ENCODE results near the gene FADS3. TPM values are rescaled to one million over a fixed set of nuclear protein-coding genes. Genes with fewer than 3 reads are reported as not detected.

Gene FADS3
- total RNA-seq, 1 donor from 2014 or later, result 68.5 TPM

GRCh38 chr11:61895046-61895717 is 3.8 kb upstream of the FADS3 start:
- Histone ChIP-seq H3K36me3 (no peaks in the 10 kb centered on the region), H3K9me3 (no peaks in the 10 kb centered on the region), H3K27ac (no peak overlapping the region), H3K4me1 (peaks cover 7% of the 10 kb centered on the region), H3K4me3 (no peak overlapping the region), H3K27me3 (no peaks in the 10 kb centered on the region)
- no peak for ATAC-seq
- TF ChIP-seq, protein P1, sequence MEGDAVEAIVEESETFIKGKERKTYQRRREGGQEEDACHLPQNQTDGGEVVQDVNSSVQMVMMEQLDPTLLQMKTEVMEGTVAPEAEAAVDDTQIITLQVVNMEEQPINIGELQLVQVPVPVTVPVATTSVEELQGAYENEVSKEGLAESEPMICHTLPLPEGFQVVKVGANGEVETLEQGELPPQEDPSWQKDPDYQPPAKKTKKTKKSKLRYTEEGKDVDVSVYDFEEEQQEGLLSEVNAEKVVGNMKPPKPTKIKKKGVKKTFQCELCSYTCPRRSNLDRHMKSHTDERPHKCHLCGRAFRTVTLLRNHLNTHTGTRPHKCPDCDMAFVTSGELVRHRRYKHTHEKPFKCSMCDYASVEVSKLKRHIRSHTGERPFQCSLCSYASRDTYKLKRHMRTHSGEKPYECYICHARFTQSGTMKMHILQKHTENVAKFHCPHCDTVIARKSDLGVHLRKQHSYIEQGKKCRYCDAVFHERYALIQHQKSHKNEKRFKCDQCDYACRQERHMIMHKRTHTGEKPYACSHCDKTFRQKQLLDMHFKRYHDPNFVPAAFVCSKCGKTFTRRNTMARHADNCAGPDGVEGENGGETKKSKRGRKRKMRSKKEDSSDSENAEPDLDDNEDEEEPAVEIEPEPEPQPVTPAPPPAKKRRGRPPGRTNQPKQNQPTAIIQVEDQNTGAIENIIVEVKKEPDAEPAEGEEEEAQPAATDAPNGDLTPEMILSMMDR (IDR thresholded peaks at IDR 0.05), result no peak
- intact Hi-C loops (cut with DNase I), result loop anchor here (5.0 kb wide), 1 partner anchor 187 kb away; no protein-coding TSS in a partner anchor
- DNase-seq, result no peak

DNA sequence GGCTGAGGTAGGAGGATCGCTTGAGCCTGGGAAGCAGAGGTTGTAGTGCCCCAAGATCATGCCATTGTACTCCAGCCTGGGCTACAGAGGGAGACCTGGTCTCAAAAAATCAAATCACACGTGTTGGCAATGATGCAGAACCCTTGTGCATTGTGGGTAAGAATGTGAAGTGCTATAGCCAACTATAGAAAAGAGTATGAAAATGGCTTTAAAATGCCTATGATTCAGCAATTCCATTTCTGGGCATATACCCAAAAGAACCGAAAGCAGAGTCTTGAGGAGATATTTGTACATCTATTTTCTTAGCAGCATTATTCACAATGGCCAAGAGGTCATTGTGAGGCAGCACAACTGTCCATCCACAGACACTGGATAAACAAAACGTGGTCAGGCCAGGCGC is 2.6 kb upstream of the FADS3 start:
- no peak overlapping the region for H3K27ac ChIP-seq
- H3K4me3 ChIP-seq, result no peak overlapping the region
- ATAC-seq, result no peak
- TF ChIP-seq, protein P1 (IDR thresholded peaks at IDR 0.05), result no peak
- no peaks in the 10 kb centered on the region for H3K36me3 ChIP-seq
- H3K4me1 ChIP-seq, result peaks cover 9% of the 10 kb centered on the region
- intact Hi-C loops (cut with DNase I), result no loop called here
- no peak for DNase-seq
- no peaks in the 10 kb centered on the region for H3K27me3 ChIP-seq
- no peaks in the 10 kb centered on the region for H3K9me3 ChIP-seq

DNA sequence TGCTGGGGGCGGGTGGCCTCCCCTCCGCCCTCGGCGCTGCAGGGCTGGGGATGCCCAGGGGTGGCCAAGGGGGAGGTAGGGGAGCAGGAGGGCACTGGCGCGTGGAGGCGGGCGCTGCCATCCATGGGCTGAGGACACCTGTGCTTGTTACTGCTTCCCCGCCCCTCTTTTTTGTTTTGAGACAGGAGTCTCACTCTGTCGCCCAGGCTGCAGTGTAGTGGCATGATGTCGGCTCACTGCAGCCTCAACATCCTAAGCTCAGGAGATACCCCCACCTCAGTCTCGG is 683 bp upstream of the FADS3 start:
- Histone ChIP-seq H3K4me3 (peak overlapping the region; percentile 76), H3K4me1 (peaks cover 16% of the 10 kb centered on the region), H3K36me3 (no peaks in the 10 kb centered on the region), H3K9me3 (no peaks in the 10 kb centered on the region), H3K27ac (peak overlapping the region; percentile 63), H3K27me3 (no peaks in the 10 kb centered on the region)
- intact Hi-C loops (cut with DNase I), result no loop called here
- peak; percentile 4 for ATAC-seq
- no peak for DNase-seq
- TF ChIP-seq, protein P1 (IDR thresholded peaks at IDR 0.05), result no peak

DNA sequence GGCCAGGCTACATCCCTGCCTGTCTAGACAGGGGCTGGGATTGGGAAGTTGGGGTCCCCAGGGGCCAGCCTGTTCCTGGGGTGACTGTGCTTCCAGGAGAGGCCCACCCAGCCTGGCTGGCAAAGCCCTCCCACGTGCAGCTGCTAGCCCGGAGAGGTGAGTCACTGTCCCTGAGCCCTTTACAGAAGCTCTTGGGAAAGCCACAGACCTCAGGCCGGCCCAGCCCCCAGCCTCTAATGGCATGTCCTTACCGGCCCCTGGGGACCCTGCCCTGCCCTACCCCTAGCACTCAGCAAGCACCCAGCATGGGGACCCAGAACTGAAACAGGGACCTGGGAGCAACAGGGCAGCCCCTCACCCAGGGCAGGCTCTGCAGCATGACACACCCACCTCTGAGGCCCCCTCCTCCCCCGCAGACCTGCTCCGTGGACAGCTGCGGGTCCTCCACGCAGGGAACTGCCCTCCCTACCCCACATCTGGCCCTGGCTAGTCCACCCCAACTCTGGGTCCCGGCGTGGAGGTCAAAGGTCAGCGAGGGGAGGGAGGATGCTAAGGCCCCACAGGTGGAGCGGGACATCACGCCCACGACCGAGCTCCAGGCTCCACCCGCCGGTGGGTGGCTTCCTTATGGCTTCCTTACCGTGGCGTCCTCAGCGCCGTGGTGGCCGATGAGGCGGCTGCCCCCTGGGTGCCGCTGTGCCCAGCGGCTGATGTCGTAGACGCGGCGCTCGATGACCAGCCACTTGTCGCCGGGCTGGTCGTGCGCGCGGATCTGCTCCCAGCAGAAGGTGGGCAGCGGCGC is 615 bp downstream of the FADS3 start:
- DNase-seq (peak; percentile 78), ATAC-seq (peak; percentile 14)
- Histone ChIP-seq H3K36me3 (no peaks in the 10 kb centered on the region), H3K4me3 (peak overlapping the region; percentile 76), H3K27ac (peak overlapping the region; percentile 67), H3K9me3 (no peaks in the 10 kb centered on the region), H3K4me1 (peaks cover 16% of the 10 kb centered on the region), H3K27me3 (no peaks in the 10 kb centered on the region)
- TF ChIP-seq, protein P1 (IDR thresholded peaks at IDR 0.05), result peak; percentile 20
- intact Hi-C loops (cut with DNase I), result no loop called here

DNA sequence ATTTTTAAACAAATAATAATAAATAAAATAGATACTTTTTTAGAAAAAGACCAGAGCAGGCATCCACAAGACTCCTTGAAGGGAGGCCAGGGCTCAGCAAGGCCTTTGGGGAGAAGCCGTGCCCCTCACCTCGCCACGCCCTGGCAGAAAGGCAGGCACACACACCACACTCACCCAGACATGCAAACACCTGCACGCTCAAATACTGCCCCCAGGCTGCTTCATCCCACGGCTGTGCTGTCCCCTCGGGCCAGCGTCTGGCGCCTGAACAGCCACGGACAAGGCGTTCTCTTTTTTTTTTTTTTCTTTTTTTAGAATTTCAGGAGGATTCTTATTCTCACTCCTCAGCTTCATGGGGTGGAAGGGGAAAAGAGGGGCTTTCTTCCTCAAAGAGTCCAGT is 1.5 kb downstream of the FADS3 start:
- TF ChIP-seq, protein P1 (IDR thresholded peaks at IDR 0.05), result no peak
- no peak for DNase-seq
- intact Hi-C loops (cut with DNase I), result no loop called here
- H3K4me1 ChIP-seq, result peaks cover 16% of the 10 kb centered on the region
- H3K9me3 ChIP-seq, result no peaks in the 10 kb centered on the region
- peak overlapping the region; percentile 76 for H3K4me3 ChIP-seq
- H3K27me3 ChIP-seq, result no peaks in the 10 kb centered on the region
- H3K27ac ChIP-seq, result no peak overlapping the region
- H3K36me3 ChIP-seq, result no peaks in the 10 kb centered on the region
- no peak for ATAC-seq

Data from upper lobe of right lung (tissue), 1 donor.